ENCODE results near the gene DGKB. TPM values are rescaled to one million over a fixed set of nuclear protein-coding genes. Genes with fewer than 3 reads are reported as not detected.
"Not testable (repeated sequence)": the region's sequence is repeated elsewhere in the genome, so short reads cannot be mapped to it uniquely, and the experiment has no call there.

DGKB gene
- total RNA-seq, 8 experiments from 2014 or later: 0.22 to 13.6 (median 9.0) TPM

DNA sequence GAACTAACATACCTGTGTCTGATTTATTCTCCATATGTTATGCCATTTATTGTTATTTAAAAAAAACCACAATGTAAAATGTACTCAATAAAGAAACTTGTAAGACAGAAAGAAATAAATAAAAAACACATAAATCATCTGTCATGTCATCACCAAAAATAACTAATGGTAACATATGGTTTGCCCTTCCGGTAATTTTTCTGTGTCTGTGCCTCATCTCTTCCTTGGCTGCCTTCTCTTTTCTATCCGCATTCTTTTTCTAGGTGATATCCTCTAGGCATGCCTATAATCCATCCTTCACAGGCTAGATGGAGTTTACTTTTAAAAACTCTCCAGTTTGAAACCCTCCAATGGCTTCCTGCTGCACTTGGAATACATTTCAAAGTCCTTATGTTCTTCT, 609.1 kb downstream of the DGKB start:
- no peak overlapping the region for H3K27ac ChIP-seq

DNA sequence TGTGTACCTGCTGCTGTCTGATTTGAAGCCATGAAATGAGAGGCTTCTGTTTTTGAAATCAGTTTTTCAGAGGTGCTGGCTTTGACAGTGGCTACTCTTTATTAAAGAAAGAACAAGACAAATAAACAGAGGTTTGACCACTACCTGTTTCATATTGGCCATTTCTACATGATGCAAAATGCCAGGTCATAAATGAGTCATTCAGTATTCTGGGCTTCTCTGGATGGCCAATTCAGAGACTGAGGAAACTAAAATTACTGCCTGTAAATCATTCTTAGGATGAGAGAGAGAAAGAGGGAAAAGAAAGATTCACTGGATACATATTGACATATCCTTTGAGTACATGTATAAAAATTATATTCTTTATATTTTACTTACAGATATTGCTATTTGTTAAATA, 609.8 kb downstream of the DGKB start:
- H3K27ac ChIP-seq: no peak overlapping the region
- no peak overlapping the region for H3K4me3 ChIP-seq
- no peaks in the 10 kb centered on the region for H3K4me1 ChIP-seq (replicated peaks in 1 of 2)
- ATAC-seq (replicated peaks in 6 of 8): peak in 4 of 8 experiments; percentile 24 to 65 (median 55)
- in situ Hi-C loops (cut with MboI; ENCODE audit: low pct_unique_long_range_greater_than_20kb in 2 of 9, low sequenced_read_pairs in 9 of 9, unreplicated experiment in 9 of 9): no loop called here

More for the DNA sequence above, 609.1 kb downstream of the DGKB start:
- in situ Hi-C loops (cut with MboI; ENCODE audit: low pct_unique_long_range_greater_than_20kb in 2 of 9, low sequenced_read_pairs in 9 of 9, unreplicated experiment in 9 of 9): no loop called here
- no peak overlapping the region for H3K4me3 ChIP-seq
- 0 to 100% (median 92%) methylated on average over 1 to 2 of the region's 2 CpGs for WGBS, 10 experiments
- no peak for ATAC-seq (replicated peaks in 6 of 8)
- H3K4me1 ChIP-seq (replicated peaks in 1 of 2): no peaks in the 10 kb centered on the region

DNA sequence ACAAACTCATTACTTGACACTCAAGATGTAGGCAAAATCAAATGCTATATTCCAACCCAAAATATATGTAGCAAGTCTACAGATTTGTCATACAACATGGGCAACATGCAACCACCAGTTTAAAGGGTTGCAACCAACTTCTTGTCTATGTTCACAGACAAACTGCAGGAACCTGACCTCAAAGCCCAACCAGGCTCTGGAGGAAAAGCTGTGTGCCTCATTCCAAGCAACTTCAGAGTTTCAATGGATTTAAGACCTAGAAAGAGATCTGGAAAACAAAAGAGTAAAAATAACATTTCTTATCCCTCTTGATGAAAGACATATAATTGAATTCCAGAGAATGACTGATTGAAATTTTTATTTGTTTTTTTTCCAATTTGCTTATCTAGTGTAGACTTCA, 612.6 kb downstream of the DGKB start:
- H3K4me3 ChIP-seq: no peak overlapping the region
- no peak for ATAC-seq (replicated peaks in 6 of 8)

DNA sequence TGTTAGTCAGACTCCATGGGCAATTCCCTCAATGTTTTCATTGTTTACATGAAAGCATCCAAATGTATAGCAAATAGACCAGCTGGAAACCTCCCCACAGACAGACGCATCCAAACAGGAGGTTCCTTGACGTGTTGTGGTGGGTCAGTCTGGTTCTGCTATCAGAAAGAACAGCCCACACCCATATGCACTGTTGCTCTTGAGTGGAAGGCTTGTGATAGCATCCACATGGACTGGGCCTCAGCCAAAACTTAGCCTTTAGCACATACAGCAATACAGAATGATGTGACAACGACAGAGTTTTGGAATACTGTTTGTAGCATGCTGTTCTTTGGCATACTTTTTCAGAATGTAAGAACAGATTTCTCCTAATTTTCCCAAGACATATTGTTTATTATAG, 613.9 kb downstream of the DGKB start:
- in situ Hi-C loops (cut with MboI; ENCODE audit: low pct_unique_long_range_greater_than_20kb in 2 of 9, low sequenced_read_pairs in 9 of 9, unreplicated experiment in 9 of 9): no loop called here
- no peak for ATAC-seq (replicated peaks in 6 of 8)
- Histone ChIP-seq H3K27ac (no peak overlapping the region), H3K4me1 (replicated peaks in 1 of 2) (no peaks in the 10 kb centered on the region), H3K4me3 (no peak overlapping the region)
- WGBS, 10 experiments: 0 to 83% (median 47%) methylated on average over 1 to 3 of the region's 3 CpGs; no CpG with 5 or more reads in 2 of the 10 experiments

More for the DNA sequence above, 612.6 kb downstream of the DGKB start:
- Histone ChIP-seq H3K27ac (no peak overlapping the region), H3K4me1 (replicated peaks in 1 of 2) (no peaks in the 10 kb centered on the region)
- in situ Hi-C loops (cut with MboI; ENCODE audit: low pct_unique_long_range_greater_than_20kb in 2 of 9, low sequenced_read_pairs in 9 of 9, unreplicated experiment in 9 of 9): no loop called here

DNA sequence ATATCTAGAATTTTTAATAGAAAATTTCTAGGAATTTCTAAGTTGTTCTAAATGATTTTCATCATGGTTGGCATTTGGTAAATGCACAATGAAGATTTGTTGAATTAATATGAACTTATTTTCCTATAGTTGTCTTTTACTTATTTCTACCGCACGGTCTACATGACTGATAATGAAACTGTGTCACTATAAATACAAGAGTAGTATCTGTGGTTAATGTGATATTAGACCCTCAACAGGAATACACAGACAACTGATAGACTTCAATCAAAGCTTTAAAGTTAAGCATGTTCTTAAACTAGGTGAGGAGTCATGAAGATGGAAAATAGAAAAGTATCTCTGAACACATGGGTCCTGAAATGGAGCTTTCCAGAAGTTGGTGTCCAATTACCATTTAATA, 615.2 kb downstream of the DGKB start:
- 75 to 100% (median 94%) methylated on average over 2 of the region's 2 CpGs; no CpG with 5 or more reads in 1 of the 10 experiments for WGBS, 10 experiments

DNA sequence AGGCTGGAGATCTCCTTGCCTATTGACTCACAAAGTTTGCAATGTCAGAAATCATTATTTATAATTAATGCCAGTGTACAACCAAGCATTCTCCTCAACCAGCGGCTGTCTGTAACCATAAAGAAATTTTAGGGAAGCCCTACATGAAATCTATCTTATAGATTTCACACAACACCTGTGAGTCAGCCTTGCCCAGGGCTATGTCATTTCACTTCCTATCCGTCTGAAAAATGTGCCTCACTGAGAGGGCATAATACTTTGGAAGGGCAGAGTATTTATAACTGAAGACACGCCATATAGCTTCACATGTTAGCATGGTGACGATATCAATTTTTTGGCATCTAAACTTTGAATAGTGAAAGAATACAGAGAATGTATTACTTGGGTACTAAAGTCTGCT, 616.5 kb downstream of the DGKB start:
- ATAC-seq (replicated peaks in 6 of 8): no peak
- in situ Hi-C loops (cut with MboI; ENCODE audit: low pct_unique_long_range_greater_than_20kb in 2 of 9, low sequenced_read_pairs in 9 of 9, unreplicated experiment in 9 of 9): no loop called here

More for the DNA sequence above, 615.2 kb downstream of the DGKB start:
- Histone ChIP-seq H3K4me3 (no peak overlapping the region), H3K27ac (no peak overlapping the region), H3K4me1 (replicated peaks in 1 of 2) (no peaks in the 10 kb centered on the region)
- ATAC-seq (replicated peaks in 6 of 8): no peak
- in situ Hi-C loops (cut with MboI; ENCODE audit: low pct_unique_long_range_greater_than_20kb in 2 of 9, low sequenced_read_pairs in 9 of 9, unreplicated experiment in 9 of 9): no loop called here

DNA sequence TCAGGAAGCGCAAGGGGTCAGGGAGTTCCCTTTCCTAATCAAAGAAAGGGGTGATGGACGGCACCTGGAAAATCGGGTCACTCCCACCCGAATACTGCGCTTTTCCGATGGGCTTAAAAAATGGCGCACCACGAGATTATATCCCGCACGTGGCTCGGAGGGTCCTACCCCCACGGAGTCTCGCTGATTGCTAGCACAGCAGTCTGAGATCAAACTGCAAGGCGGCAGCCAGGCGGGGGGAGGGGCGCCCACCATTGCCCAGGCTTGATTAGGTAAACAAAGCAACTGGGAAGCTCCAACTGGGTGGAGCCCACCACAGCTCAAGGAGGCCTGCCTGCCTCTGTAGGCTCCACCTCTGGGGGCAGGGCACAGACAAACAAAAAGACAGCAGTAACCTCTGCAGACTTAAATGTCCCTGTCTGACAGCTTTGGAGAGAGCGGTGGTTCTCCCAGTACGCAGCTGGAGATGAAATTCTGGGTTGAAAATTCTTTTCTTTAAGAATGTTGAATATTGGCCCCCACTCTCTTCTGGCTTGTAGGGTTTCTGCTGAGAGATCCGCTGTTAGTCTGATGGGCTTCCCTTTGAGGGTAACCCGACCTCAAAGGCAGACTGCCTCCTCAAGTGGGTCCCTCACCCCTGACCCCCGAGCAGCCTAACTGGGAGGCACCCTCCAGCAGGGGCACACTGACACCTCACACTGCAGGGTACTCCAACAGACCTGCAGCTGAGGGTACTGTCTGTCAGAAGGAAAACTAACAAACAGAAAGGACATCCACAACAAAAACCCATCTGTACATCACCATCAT, 623.3 kb downstream of the DGKB start:
- ATAC-seq (replicated peaks in 6 of 8); H3K27ac ChIP-seq; H3K4me3 ChIP-seq; H3K4me1 ChIP-seq (replicated peaks in 1 of 2); in situ Hi-C loops (cut with MboI; ENCODE audit: low pct_unique_long_range_greater_than_20kb in 2 of 9, low sequenced_read_pairs in 9 of 9, unreplicated experiment in 9 of 9): not testable (repeated sequence)
- WGBS, 10 experiments: 0 to 60% (median 13%) methylated on average over 1 to 3 of the region's 21 CpGs; no CpG with 5 or more reads in 7 of the 10 experiments

More for the DNA sequence above, 616.5 kb downstream of the DGKB start:
- Histone ChIP-seq H3K27ac (no peak overlapping the region), H3K4me1 (replicated peaks in 1 of 2) (no peaks in the 10 kb centered on the region), H3K4me3 (no peak overlapping the region)
- WGBS, 10 experiments: 50 to 100% (median 71%) methylated on average over 1 to 4 of the region's 4 CpGs

DNA sequence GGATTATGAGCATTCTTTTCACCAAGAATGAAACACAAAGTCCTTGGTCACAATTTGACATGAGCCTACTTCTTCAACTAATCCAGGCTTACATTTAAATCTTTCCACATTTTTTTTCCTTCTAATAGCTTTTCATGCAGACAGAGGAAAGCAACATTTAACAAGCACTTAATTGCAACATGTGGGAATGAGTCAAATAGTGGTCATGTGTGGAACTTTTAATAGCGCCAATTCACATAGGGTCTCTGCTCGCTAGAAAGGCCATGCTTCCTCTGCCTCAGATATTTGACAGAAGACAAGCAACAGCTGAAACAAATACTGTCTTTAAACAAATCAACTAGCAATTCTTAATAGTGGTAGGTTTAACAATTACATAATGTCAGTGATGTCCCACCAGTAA, 627.2 kb downstream of the DGKB start:
- 0 to 96% (median 56%) methylated on average over 2 of the region's 2 CpGs; no CpG with 5 or more reads in 4 of the 10 experiments for WGBS, 10 experiments
- in situ Hi-C loops (cut with MboI; ENCODE audit: low pct_unique_long_range_greater_than_20kb in 2 of 9, low sequenced_read_pairs in 9 of 9, unreplicated experiment in 9 of 9): no loop called here
- Histone ChIP-seq H3K4me1 (replicated peaks in 1 of 2) (peaks cover 0 to 6% of the 10 kb centered on the region in 2 donors), H3K27ac (no peak overlapping the region), H3K4me3 (no peak overlapping the region)
- no peak for ATAC-seq (replicated peaks in 6 of 8)

DNA sequence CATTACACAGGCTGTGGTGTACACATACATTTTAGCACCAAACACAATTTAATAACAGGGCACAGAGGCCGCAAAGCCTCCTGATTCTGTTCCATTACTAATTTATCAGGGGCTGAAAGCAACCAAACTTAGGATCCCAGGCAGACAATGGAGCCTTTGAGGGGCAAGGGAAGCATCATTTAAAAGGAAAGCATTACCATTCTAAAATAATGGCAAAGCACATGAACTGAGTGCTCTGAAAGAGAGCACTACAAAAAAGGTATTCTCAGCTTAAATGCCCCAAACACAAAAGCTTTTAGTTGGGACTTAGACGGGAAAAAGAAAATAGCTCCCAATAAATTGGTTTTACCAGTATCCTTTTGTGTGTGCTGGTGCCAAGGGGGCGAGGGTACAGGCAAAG, 631.1 kb downstream of the DGKB start:
- WGBS, 10 experiments: 18 to 67% (median 41%) methylated on average over 1 to 3 of the region's 3 CpGs; no CpG with 5 or more reads in 2 of the 10 experiments
- peak in 3 of 8 experiments; percentile 28 to 39 (median 31) for ATAC-seq (replicated peaks in 6 of 8)
- in situ Hi-C loops (cut with MboI; ENCODE audit: low pct_unique_long_range_greater_than_20kb in 2 of 9, low sequenced_read_pairs in 9 of 9, unreplicated experiment in 9 of 9): no loop called here
- H3K27ac ChIP-seq: no peak overlapping the region
- H3K4me3 ChIP-seq: no peak overlapping the region
- H3K4me1 ChIP-seq (replicated peaks in 1 of 2): peaks cover 0 to 8% of the 10 kb centered on the region in 2 donors

DNA sequence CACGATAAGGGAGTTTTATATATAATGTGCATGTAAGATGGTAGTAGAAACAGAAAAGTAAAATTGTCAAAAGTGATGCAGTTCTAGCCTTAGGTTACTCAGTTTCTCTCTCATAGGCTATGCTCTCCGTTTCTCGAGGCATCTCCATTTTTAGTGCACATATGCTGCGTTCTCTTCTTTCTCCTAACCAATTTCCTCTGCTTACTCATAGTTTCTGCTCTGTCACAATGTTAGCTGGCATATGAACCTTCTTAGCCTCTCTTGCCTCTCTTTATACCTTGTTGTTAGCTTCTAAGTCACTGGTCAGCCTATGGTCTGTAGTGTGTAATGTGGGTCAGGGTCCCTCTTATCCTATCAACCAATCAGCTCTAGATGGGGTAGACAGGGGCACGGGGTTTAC, 632.5 kb downstream of the DGKB start:
- Histone ChIP-seq H3K4me3 (no peak overlapping the region), H3K4me1 (replicated peaks in 1 of 2) (peaks cover 0 to 8% of the 10 kb centered on the region in 2 donors), H3K27ac (no peak overlapping the region)
- WGBS, 10 experiments: 43 to 98% (median 83%) methylated on average over 2 to 5 of the region's 5 CpGs; no CpG with 5 or more reads in 1 of the 10 experiments
- in situ Hi-C loops (cut with MboI; ENCODE audit: low pct_unique_long_range_greater_than_20kb in 2 of 9, low sequenced_read_pairs in 9 of 9, unreplicated experiment in 9 of 9): no loop called here
- ATAC-seq (replicated peaks in 6 of 8): no peak

DNA sequence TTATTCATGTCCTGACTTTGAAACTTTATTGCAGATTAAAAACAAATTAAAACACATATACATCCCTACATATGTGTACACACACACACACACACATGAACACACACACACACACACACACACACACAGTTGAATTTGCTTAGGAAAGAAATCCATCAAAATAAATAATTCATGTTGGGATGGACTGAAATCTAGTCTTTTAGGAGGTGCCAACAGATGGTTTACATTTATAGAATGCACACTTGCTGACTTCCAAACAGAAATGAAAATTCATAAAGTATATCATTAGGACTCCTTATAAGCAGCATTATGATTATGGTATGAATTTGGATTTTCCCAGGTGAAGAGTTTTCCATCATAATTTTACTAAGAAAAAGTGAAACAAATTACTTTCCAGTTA, 642.5 kb downstream of the DGKB start:
- ATAC-seq (replicated peaks in 6 of 8): no peak
- H3K27ac ChIP-seq: no peak overlapping the region
- no peak overlapping the region for H3K4me3 ChIP-seq
- H3K4me1 ChIP-seq (replicated peaks in 1 of 2): peaks cover 0 to 9% of the 10 kb centered on the region in 2 donors
- in situ Hi-C loops (cut with MboI; ENCODE audit: low pct_unique_long_range_greater_than_20kb in 2 of 9, low sequenced_read_pairs in 9 of 9, unreplicated experiment in 9 of 9): no loop called here

DNA sequence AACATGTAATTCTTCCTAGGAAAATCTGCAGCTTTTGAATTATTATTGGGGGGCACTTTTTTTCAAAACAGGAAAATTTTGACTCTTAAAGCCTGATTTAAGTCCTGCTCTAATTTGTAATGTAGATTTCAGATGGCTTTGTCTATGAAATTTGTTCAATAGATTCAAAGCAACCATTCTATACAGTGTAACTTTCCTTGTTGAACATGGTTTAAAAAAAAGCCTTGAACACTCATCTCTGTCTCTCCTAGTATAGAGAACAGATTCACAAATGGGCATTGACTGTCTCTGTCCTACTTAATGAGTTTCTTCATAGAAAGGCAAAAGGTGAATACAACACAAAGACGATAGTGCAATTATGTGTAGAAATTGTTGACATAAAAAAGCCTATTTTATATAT, 643.7 kb downstream of the DGKB start:
- no peak overlapping the region for H3K27ac ChIP-seq
- no peak overlapping the region for H3K4me3 ChIP-seq
- WGBS, 10 experiments: 0 to 83% (median 46%) methylated on average over 1 of the region's 1 CpG; no CpG with 5 or more reads in 4 of the 10 experiments
- ATAC-seq (replicated peaks in 6 of 8): peak in 5 of 8 experiments; percentile 52 to 69 (median 64)
- H3K4me1 ChIP-seq (replicated peaks in 1 of 2): peaks cover 0 to 9% of the 10 kb centered on the region in 2 donors
- in situ Hi-C loops (cut with MboI; ENCODE audit: low pct_unique_long_range_greater_than_20kb in 2 of 9, low sequenced_read_pairs in 9 of 9, unreplicated experiment in 9 of 9): no loop called here

DNA sequence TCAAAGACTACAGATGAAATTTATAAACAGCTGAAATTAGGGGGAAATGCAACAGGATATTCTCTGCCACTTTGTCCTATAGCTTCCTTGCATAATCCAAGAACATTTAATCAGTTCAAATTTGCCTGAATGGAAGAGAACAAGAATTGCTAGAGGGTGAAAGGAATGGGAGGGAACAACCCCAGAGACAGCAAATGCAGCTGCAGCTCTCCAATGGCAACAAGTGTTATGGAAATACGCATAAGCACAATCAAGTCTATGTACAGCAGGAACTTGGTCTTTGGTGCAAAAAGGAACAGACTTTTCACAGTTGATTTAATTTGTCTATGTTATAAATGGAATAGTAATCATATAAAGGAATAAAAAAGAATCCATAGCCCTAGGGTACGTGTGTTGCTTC, 644.1 kb downstream of the DGKB start:
- H3K4me3 ChIP-seq: no peak overlapping the region
- peak overlapping the region in 1 of 2 donors; percentile 24 for H3K27ac ChIP-seq
- in situ Hi-C loops (cut with MboI; ENCODE audit: low pct_unique_long_range_greater_than_20kb in 2 of 9, low sequenced_read_pairs in 9 of 9, unreplicated experiment in 9 of 9): no loop called here
- peak in 7 of 8 experiments; percentile 18 to 93 (median 91) for ATAC-seq (replicated peaks in 6 of 8)
- peaks cover 0 to 9% of the 10 kb centered on the region in 2 donors for H3K4me1 ChIP-seq (replicated peaks in 1 of 2)
- WGBS, 10 experiments: 17 to 83% (median 51%) methylated on average over 1 to 2 of the region's 2 CpGs; no CpG with 5 or more reads in 1 of the 10 experiments

DNA sequence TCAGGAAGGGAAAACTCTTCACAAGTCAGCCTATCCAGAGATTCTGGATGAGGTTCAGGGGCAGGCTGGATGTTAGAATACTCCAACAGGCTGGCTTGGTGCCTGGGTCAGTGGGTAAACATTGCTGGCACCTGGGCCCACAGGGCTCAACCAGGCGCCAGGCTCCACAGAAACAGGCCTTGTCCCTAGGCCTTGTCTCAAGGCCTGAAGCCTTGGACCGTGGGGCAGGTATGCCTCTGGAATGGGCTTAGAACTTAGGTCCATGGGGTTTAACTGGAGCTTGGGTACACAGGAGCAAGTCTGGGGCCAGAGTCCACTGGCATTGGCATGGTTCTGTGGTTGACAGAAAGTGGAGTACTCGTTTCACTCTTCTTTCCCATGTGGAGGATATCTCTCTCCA, 650.1 kb downstream of the DGKB start:
- H3K4me1 ChIP-seq (replicated peaks in 1 of 2): peaks cover 0 to 3% of the 10 kb centered on the region in 2 donors
- in situ Hi-C loops (cut with MboI; ENCODE audit: low pct_unique_long_range_greater_than_20kb in 2 of 9, low sequenced_read_pairs in 9 of 9, unreplicated experiment in 9 of 9): no loop called here
- no peak overlapping the region for H3K27ac ChIP-seq
- no peak overlapping the region for H3K4me3 ChIP-seq
- no peak for ATAC-seq (replicated peaks in 6 of 8)
- 33 to 100% (median 97%) methylated on average over 1 to 3 of the region's 3 CpGs; no CpG with 5 or more reads in 6 of the 10 experiments for WGBS, 10 experiments
